Vagina (tissue), 2 donors: ENCODE measurements around the gene C6orf15.

Source experiments
- CTCF ChIP-seq, 3 experiments: fragments of 450-650 bp in 2 of 3; fragments of 200-600 bp in 1 of 3; sonication (generic) in 1 of 3; IDR thresholded peaks; one replicate each; pipeline ENCODE4 v1.5.1; 2017 to 2019; ENCODE audit warnings: antibody characterized with exemption in 3 of 3, mild to moderate bottlenecking in 2 of 3, moderate library complexity in 2 of 3
- POLR2A ChIP-seq, 2 donors: fragments of 450-650 bp; IDR thresholded peaks; one replicate each; pipeline ENCODE4 v1.6.1; 2017; ENCODE audit warnings: antibody characterized with exemption in 2 of 2, mild to moderate bottlenecking in 2 of 2, moderate library complexity in 2 of 2
- POLR2AphosphoS5 ChIP-seq, 2 donors: sonication (generic); formaldehyde crosslinking; IDR thresholded peaks; one replicate each; pipeline ENCODE4 v1.9.0; 2017; ENCODE audit warnings: antibody characterized with exemption in 2 of 2, mild to moderate bottlenecking in 2 of 2, low read depth in 1 of 2; ENCODE audit not compliant: insufficient read depth in 1 of 2

GRCh38 chr6:31126396-31127175 is 14.2 kb upstream of the C6orf15 start:
- TF ChIP-seq POLR2A (IDR thresholded peaks at IDR 0.05): no peak
- TF ChIP-seq CTCF (IDR thresholded peaks at IDR 0.05): no peak
- TF ChIP-seq POLR2AphosphoS5 (IDR thresholded peaks at IDR 0.05; ENCODE audit: insufficient read depth in 1 of 2, low read depth in 1 of 2): no peak
